Frontal cortex (tissue), 4 donors: ENCODE measurements around the gene KIF18B. TPM values are rescaled to one million over a fixed set of nuclear protein-coding genes. Genes with fewer than 3 reads are reported as not detected.

Experiments
- DNase-seq, 2 donors: peaks; one replicate each; pipeline ENCODE4 v3.0.0; 2012; ENCODE audit warnings: low spot score in 2 of 2
- FAIRE-seq: peaks from 2 replicates; lab custom pipeline; 2012; peaks lifted over from hg19 to GRCh38; lab: Jason Lieb, UNC
- small RNA-seq: library from RNA; depleted of rRNA; stranded (forward); fragments of <200 nt; gene quantifications from one replicate; pipeline ENCODE3, GENCODE V24; 2014
- total RNA-seq: library from RNA; depleted of rRNA; stranded (reverse); fragments of >200 nt; gene quantifications from one replicate; pipeline ENCODE4 v1.2.3, GENCODE V29; 2014
- donor health status: control.
- donor health status: control.
- donor health status: control.

KIF18B gene
- total RNA-seq, 1 donor from 2014 or later, result 0.41 TPM

- FAIRE-seq (no peak), DNase-seq (no peak)
These were observed 60.6 kb downstream of the KIF18B start for GRCh38 chr17:44887016-44887415.

GRCh38 chr17:44884941-44885340 is 62.6 kb downstream of the KIF18B start:
- no peak for DNase-seq
- no peak for FAIRE-seq

- DNase-seq (no peak), FAIRE-seq (no peak)
These were observed 66.4 kb downstream of the KIF18B start for GRCh38 chr17:44881145-44881544.

GRCh38 chr17:44880062-44880461 is 67.5 kb downstream of the KIF18B start:
- FAIRE-seq (no peak), DNase-seq (no peak)

- DNase-seq, result no peak
These were observed 68.2 kb downstream of the KIF18B start for GRCh38 chr17:44879376-44879775.

GRCh38 chr17:44878627-44879221 is 68.8 kb downstream of the KIF18B start:
- peak in 1 of 2 donors; percentile 47 for DNase-seq
- FAIRE-seq, result no peak

More at GRCh38 chr17:44879376-44879775, 68.2 kb downstream of the KIF18B start:
- FAIRE-seq, result no peak

GRCh38 chr17:44877121-44877520 is 70.5 kb downstream of the KIF18B start:
- no peak for FAIRE-seq
- no peak for DNase-seq

- no peak for FAIRE-seq
- DNase-seq, result no peak
These were observed 71.8 kb downstream of the KIF18B start for GRCh38 chr17:44875761-44876160.

Small RNA genes lying within 50 kb of the gene (small RNA-seq; reads per million reads assigned to genes)
- not detected for gene AC015936.2
- not detected for gene CCDC103
- gene MIR6783, result not detected
- not detected for gene RN7SL405P

Other genes starting within 250 kb of the KIF18B start
- gene DBF4B, start 239.1 kb downstream of the KIF18B start, total RNA-seq, result 3.3 TPM
- 14.7 TPM for gene ADAM11, start 188.8 kb downstream of the KIF18B start, total RNA-seq
- gene GJC1, start 117.5 kb downstream of the KIF18B start, total RNA-seq, result 76.2 TPM
- gene HIGD1B, start 99.9 kb downstream of the KIF18B start, total RNA-seq, result 3.7 TPM
- 111 TPM for gene EFTUD2, start 48.3 kb downstream of the KIF18B start, total RNA-seq
- gene GFAP, start 32.3 kb downstream of the KIF18B start, total RNA-seq, result 155 TPM
- gene C1QL1, start 20.5 kb upstream of the KIF18B start, total RNA-seq, result 1.2 TPM
- 48.5 TPM for gene DCAKD, start 103.9 kb upstream of the KIF18B start, total RNA-seq
- gene NMT1, start 113.5 kb upstream of the KIF18B start, total RNA-seq, result 29.3 TPM
- 0.82 TPM for gene PLCD3, start 184.7 kb upstream of the KIF18B start, total RNA-seq
- gene ACBD4, start 187.9 kb upstream of the KIF18B start, total RNA-seq, result 2.4 TPM
- gene HEXIM1, start 200.7 kb upstream of the KIF18B start, total RNA-seq, result 8.6 TPM
- gene HEXIM2, start 214.1 kb upstream of the KIF18B start, total RNA-seq, result 8.2 TPM